Neuronal stem cell (in vitro differentiated cells): ENCODE data around the gene P2RX4.

Experiments
- DNase-seq: peaks from one replicate; pipeline ENCODE4 v3.0.0-alpha.2; 2013; ENCODE audit warnings: low spot score
- H2AFZ ChIP-seq: one replicate; pipeline ENCODE4 v1.6.1; 2013; ENCODE audit warnings: mild to moderate bottlenecking, low read length, inconsistent platforms
- H2AK5ac ChIP-seq: 2 replicates; pipeline ENCODE4 v1.6.1; 2013; ENCODE audit warnings: low read depth, mild to moderate bottlenecking, inconsistent platforms, low read length, moderate library complexity, mixed read lengths
- H2BK120ac ChIP-seq: 2 replicates; pipeline ENCODE4 v1.6.1; 2013; ENCODE audit warnings: low read depth, mild to moderate bottlenecking, inconsistent platforms, low read length, moderate library complexity, mixed read lengths
- H2BK12ac ChIP-seq: one replicate; pipeline ENCODE4 v1.6.1; 2013; ENCODE audit warnings: low read length, inconsistent platforms
- H2BK15ac ChIP-seq: 2 replicates; pipeline ENCODE4 v1.6.1; 2013; ENCODE audit warnings: mild to moderate bottlenecking, low read length, inconsistent platforms, mixed read lengths
- H2BK5ac ChIP-seq: one replicate; pipeline ENCODE4 v1.6.1; 2013; ENCODE audit warnings: inconsistent platforms, mild to moderate bottlenecking, low read length, moderate library complexity
- H3K14ac ChIP-seq: one replicate; pipeline ENCODE4 v1.6.1; 2013; ENCODE audit warnings: low read length, inconsistent platforms
- H3K18ac ChIP-seq: 2 replicates; pipeline ENCODE4 v1.6.1; 2013; ENCODE audit warnings: low read length, inconsistent platforms
- H3K23ac ChIP-seq: 2 replicates; pipeline ENCODE4 v1.6.1; 2013; ENCODE audit warnings: low read depth, mild to moderate bottlenecking, mixed read lengths, low read length, inconsistent platforms; ENCODE audit not compliant: poor library complexity
- H3K27ac ChIP-seq: replicated peaks from 3 replicates; pipeline ENCODE4 v1.5.1; 2013; ENCODE audit warnings: low read length, inconsistent platforms
- H3K27me3 ChIP-seq, 3 experiments: 2 replicates each; pipeline ENCODE4 v1.6.1; 2013; ENCODE audit warnings: low read length in 3 of 3, mild to moderate bottlenecking in 2 of 3, inconsistent platforms in 1 of 3, low read depth in 1 of 3, mixed read lengths in 1 of 3, moderate library complexity in 1 of 3; ENCODE audit not compliant: control insufficient read depth in 3 of 3, insufficient read depth in 3 of 3
- H3K36me3 ChIP-seq, 2 donors: replicated peaks in 1 of 2; 2 replicates each; pipeline ENCODE4 v1.6.1; 2013; ENCODE audit warnings: low read length in 2 of 2; ENCODE audit not compliant: control insufficient read depth in 2 of 2, insufficient read depth in 2 of 2
- H3K4ac ChIP-seq: 2 replicates; pipeline ENCODE4 v1.6.1; 2013; ENCODE audit warnings: inconsistent platforms, mild to moderate bottlenecking, low read length, moderate library complexity
- H3K4me1 ChIP-seq, 2 donors: 1 replicate in 1 of 2; 2 replicates in 1 of 2; pipeline ENCODE4 v1.6.1; 2013; ENCODE audit warnings: low read length in 2 of 2, low read depth in 1 of 2; ENCODE audit not compliant: control insufficient read depth in 2 of 2, insufficient read depth in 1 of 2
- H3K4me2 ChIP-seq: one replicate; pipeline ENCODE4 v1.6.1; 2013; ENCODE audit warnings: mild to moderate bottlenecking, low read length, inconsistent platforms; ENCODE audit not compliant: insufficient read depth, poor library complexity, severe bottlenecking
- H3K4me3 ChIP-seq, 2 donors: 2 replicates each; pipeline ENCODE4 v1.5.1; 2013; ENCODE audit warnings: low read length in 2 of 2, mild to moderate bottlenecking in 2 of 2, inconsistent platforms in 1 of 2, moderate library complexity in 1 of 2
- H3K79me1 ChIP-seq: one replicate; pipeline ENCODE4 v1.6.1; 2013; ENCODE audit warnings: low read depth, mild to moderate bottlenecking, inconsistent platforms, low read length, moderate library complexity
- H3K9ac ChIP-seq: one replicate; pipeline ENCODE4 v1.6.1; 2013; ENCODE audit warnings: mild to moderate bottlenecking, low read depth, low read length, inconsistent platforms; ENCODE audit not compliant: poor library complexity
- H3K9me3 ChIP-seq, 2 donors: replicated peaks in 1 of 2; 2 replicates each; pipeline versions ENCODE3 to v1.6.1; 2013; ENCODE audit warnings: low read length in 2 of 2, mild to moderate bottlenecking in 2 of 2, inconsistent platforms in 1 of 2, low read depth in 1 of 2, mixed read lengths in 1 of 2, moderate library complexity in 1 of 2; ENCODE audit not compliant: control insufficient read depth in 2 of 2, insufficient read depth in 1 of 2
- H4K8ac ChIP-seq: one replicate; pipeline ENCODE4 v1.6.1; 2013; ENCODE audit warnings: low read depth, mild to moderate bottlenecking, inconsistent platforms, low read length, moderate library complexity
- H4K91ac ChIP-seq: one replicate; pipeline ENCODE4 v1.6.1; 2013; ENCODE audit warnings: low read length, low read depth, mild to moderate bottlenecking, inconsistent platforms; ENCODE audit not compliant: poor library complexity
- WGBS, 2 donors: extraction: QIAGEN DNeasy Blood & Tissue Kit; methylation state at CpG; one replicate each; pipeline ENCODE4 v1.1.7; 2013; ENCODE audit warnings: missing lambda C conversion rate in 2 of 2, mixed read lengths in 1 of 2; ENCODE audit not compliant: insufficient read length in 2 of 2, insufficient replicate concordance in 1 of 2; ENCODE audit errors: extremely low coverage in 2 of 2; 5-methylcytosine and 5-hydroxymethylcytosine counted together

Gene P2RX4

GRCh38 chr12:121245031-121245430 is 35.1 kb downstream of the P2RX4 start:
- Histone ChIP-seq H3K18ac (no peak overlapping the region), H3K4me1 (peaks cover 3% of the 10 kb centered on the region in 2 donors), H3K27me3 (no peaks in the 10 kb centered on the region), H2BK120ac (no peak overlapping the region), H3K9ac (no peak overlapping the region), H2BK5ac (no peak overlapping the region), H3K79me1 (no peaks in the 10 kb centered on the region), H3K27ac (no peak overlapping the region), H3K36me3 (peaks cover 45 to 58% of the 10 kb centered on the region in 2 donors), H2BK12ac (no peak overlapping the region), H3K4me2 (no peak overlapping the region), H2BK15ac (no peak overlapping the region), H4K8ac (no peak overlapping the region), H3K23ac (no peak overlapping the region), H2AK5ac (no peak overlapping the region), H3K9me3 (no peaks in the 10 kb centered on the region), H3K4ac (no peak overlapping the region), H4K91ac (no peak overlapping the region), H2AFZ (no peak overlapping the region), H3K4me3 (no peak overlapping the region), H3K14ac (no peak overlapping the region)
- DNase-seq: no peak
- no CpG with 5 or more reads among the region's 14 CpGs for WGBS, 2 donors

- WGBS, 2 donors: no CpG with 5 or more reads among the region's 7 CpGs
- DNase-seq: no peak
- peaks cover 51 to 59% of the 10 kb centered on the region in 2 donors for H3K36me3 ChIP-seq
These were observed 36.0 kb downstream of the P2RX4 start for GRCh38 chr12:121245951-121246350.

GRCh38 chr12:121246893-121247557 is 37.1 kb downstream of the P2RX4 start:
- no peaks in the 10 kb centered on the region for H3K27me3 ChIP-seq
- no peak overlapping the region for H3K14ac ChIP-seq
- H2AFZ ChIP-seq: no peak overlapping the region
- H2BK120ac ChIP-seq: no peak overlapping the region
- no peak overlapping the region for H3K4ac ChIP-seq
- H3K79me1 ChIP-seq: no peaks in the 10 kb centered on the region
- DNase-seq: no peak
- no peak overlapping the region for H2BK5ac ChIP-seq
- no peak overlapping the region for H2BK15ac ChIP-seq
- no peaks in the 10 kb centered on the region for H3K4me1 ChIP-seq
- no peak overlapping the region for H4K8ac ChIP-seq
- no peak overlapping the region for H2AK5ac ChIP-seq
- peak overlapping the region; percentile 36 for H3K23ac ChIP-seq
- H3K9me3 ChIP-seq: no peaks in the 10 kb centered on the region
- peak overlapping the region in 1 of 2 donors; percentile 11 for H3K4me3 ChIP-seq
- H4K91ac ChIP-seq: no peak overlapping the region
- H2BK12ac ChIP-seq: no peak overlapping the region
- H3K4me2 ChIP-seq: no peak overlapping the region
- no peak overlapping the region for H3K9ac ChIP-seq
- H3K36me3 ChIP-seq: peaks cover 49 to 70% of the 10 kb centered on the region in 2 donors
- no CpG with 5 or more reads among the region's 16 CpGs for WGBS, 2 donors
- no peak overlapping the region for H3K27ac ChIP-seq
- H3K18ac ChIP-seq: no peak overlapping the region

More at GRCh38 chr12:121245951-121246350, 36.0 kb downstream of the P2RX4 start:
- H3K9me3 ChIP-seq: no peaks in the 10 kb centered on the region
- no peak overlapping the region for H2AK5ac ChIP-seq
- no peak overlapping the region for H2BK15ac ChIP-seq
- no peak overlapping the region for H2AFZ ChIP-seq
- H3K9ac ChIP-seq: no peak overlapping the region
- no peak overlapping the region for H4K8ac ChIP-seq
- no peaks in the 10 kb centered on the region for H3K27me3 ChIP-seq
- no peak overlapping the region for H2BK12ac ChIP-seq
- no peak overlapping the region for H3K4me3 ChIP-seq
- no peak overlapping the region for H4K91ac ChIP-seq
- H3K4me2 ChIP-seq: no peak overlapping the region
- no peak overlapping the region for H3K4ac ChIP-seq
- H3K18ac ChIP-seq: no peak overlapping the region
- H3K4me1 ChIP-seq: peaks cover 0 to 3% of the 10 kb centered on the region in 2 donors
- H3K23ac ChIP-seq: no peak overlapping the region
- H2BK120ac ChIP-seq: no peak overlapping the region
- no peak overlapping the region for H2BK5ac ChIP-seq
- no peaks in the 10 kb centered on the region for H3K79me1 ChIP-seq
- no peak overlapping the region for H3K27ac ChIP-seq
- H3K14ac ChIP-seq: no peak overlapping the region

GRCh38 chr12:121248622-121249021 is 38.7 kb downstream of the P2RX4 start:
- H3K9me3 ChIP-seq: peaks cover 2 to 4% of the 10 kb centered on the region in 2 donors
- no peak overlapping the region for H4K91ac ChIP-seq
- H3K4me2 ChIP-seq: no peak overlapping the region
- H2BK15ac ChIP-seq: no peak overlapping the region
- H4K8ac ChIP-seq: no peak overlapping the region
- no peak overlapping the region for H3K4me3 ChIP-seq
- peaks cover 59 to 80% of the 10 kb centered on the region in 2 donors for H3K36me3 ChIP-seq
- peak overlapping the region; percentile 20 for H3K23ac ChIP-seq
- no CpG with 5 or more reads among the region's 22 CpGs for WGBS, 2 donors
- no peaks in the 10 kb centered on the region for H3K4me1 ChIP-seq
- H2BK5ac ChIP-seq: peak overlapping the region; percentile 20
- H2AK5ac ChIP-seq: no peak overlapping the region
- no peak for DNase-seq
- no peak overlapping the region for H3K27ac ChIP-seq
- H3K4ac ChIP-seq: no peak overlapping the region
- peak overlapping the region; percentile 13 for H3K9ac ChIP-seq
- no peaks in the 10 kb centered on the region for H3K27me3 ChIP-seq
- no peaks in the 10 kb centered on the region for H3K79me1 ChIP-seq
- H2BK12ac ChIP-seq: no peak overlapping the region
- H3K18ac ChIP-seq: no peak overlapping the region
- H2BK120ac ChIP-seq: no peak overlapping the region
- H3K14ac ChIP-seq: no peak overlapping the region
- no peak overlapping the region for H2AFZ ChIP-seq
